ACHN (cell line): ENCODE results near the gene DOCK4.

Experiments
- DNase-seq: peaks from one replicate; pipeline ENCODE4 v3.0.0-alpha.2; 2015
- in situ Hi-C: cut with HindIII; loops from 2 replicates; pipeline ENCODE4 v1.10.0; 2017; ENCODE audit warnings: low sequenced_read_pairs, low pct_ligation_motif_present, low pct_unique_long_range_greater_than_20kb

Gene DOCK4

DNA sequence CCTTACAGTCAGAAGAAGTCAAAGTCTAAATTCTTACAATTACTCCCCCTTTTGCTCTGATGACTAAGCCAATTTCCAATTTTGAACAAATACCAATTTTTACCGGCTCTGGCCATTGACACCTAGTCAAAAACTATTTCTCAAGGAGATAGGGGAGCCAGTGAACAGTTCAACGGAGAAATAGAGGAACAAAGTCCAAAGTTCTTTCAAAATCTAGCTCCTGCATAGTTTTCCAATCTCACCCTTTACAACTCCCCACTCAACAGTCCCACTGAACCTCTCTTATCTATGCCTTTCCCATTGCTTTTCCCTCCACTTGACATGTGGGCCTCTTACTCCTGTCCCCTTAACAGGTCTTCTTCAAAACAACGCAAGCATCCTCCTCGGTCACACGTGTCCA, 192.9 kb downstream of the DOCK4 start:
- DNase-seq = no peak
- in situ Hi-C loops = no loop called here

- DNase-seq = no peak
- in situ Hi-C loops = no loop called here
Measured at GRCh38 chr7:112012242-112012641, 194.0 kb downstream of the DOCK4 start.

DNA sequence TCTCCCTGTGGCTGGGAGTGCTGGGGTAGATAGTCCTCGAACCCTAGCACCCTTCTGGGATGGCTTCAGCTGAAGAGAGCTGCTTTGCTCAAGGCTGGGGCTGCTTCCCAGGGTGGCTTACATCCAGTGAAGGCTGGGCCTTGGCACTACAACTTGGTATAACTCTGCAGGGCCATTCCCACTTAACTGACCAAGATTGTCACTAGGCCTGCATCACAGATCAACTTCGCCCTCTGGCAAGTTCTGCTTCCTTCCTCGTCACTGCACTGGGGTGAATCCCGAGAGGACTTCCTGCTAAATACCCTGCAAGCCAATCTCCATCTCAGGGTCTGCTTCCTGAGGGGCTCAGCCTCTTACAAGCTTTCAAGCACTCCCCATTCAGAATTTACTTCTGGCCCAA, 195.2 kb downstream of the DOCK4 start:
- DNase-seq = no peak

GRCh38 chr7:112010109-112010508, 196.1 kb downstream of the DOCK4 start:
- in situ Hi-C loops = no loop called here
- DNase-seq = no peak

More for the DNA sequence above, 195.2 kb downstream of the DOCK4 start:
- in situ Hi-C loops = no loop called here

DNA sequence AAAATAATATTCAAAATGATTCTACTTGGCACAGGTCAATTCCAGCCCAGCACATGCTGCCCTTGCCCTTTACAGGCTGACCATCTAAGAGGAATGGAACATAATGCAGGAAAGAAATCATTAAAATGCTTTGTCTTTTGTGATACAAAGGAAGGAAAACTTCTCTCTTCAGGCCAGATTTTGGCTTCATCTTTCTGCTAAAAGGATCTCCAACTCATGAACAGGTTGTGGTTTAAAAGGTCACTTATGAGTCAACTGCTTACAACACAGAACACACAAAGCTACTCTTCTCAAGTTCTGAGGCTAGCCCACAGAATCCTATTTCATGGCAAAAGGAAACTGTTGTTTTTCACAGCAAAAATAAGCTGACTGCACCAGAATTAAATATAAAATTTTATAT, 197.1 kb downstream of the DOCK4 start:
- in situ Hi-C loops = no loop called here
- peak; percentile 21 for DNase-seq

DNA sequence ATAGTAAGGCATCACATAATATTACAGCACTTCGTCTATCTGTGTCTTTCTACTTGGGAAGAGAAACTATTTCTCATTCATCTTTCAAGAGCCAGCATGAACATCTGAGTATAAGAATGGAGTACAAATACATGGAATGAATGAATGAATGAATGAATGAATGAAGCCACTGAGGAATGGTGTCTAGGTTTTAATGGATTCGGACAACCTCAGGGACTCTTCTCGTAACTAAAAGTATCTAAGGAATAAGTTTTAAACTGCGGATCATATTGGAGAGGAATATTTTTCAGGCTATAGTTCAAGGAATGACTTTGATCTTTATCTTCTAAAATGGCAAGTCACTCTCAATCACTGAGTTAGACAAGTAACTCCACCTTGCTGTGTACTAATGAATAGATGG, 199.0 kb downstream of the DOCK4 start:
- in situ Hi-C loops = no loop called here
- DNase-seq = no peak

- no peak for DNase-seq
- in situ Hi-C loops = no loop called here
Measured at GRCh38 chr7:112006071-112006470, 200.1 kb downstream of the DOCK4 start.

DNA sequence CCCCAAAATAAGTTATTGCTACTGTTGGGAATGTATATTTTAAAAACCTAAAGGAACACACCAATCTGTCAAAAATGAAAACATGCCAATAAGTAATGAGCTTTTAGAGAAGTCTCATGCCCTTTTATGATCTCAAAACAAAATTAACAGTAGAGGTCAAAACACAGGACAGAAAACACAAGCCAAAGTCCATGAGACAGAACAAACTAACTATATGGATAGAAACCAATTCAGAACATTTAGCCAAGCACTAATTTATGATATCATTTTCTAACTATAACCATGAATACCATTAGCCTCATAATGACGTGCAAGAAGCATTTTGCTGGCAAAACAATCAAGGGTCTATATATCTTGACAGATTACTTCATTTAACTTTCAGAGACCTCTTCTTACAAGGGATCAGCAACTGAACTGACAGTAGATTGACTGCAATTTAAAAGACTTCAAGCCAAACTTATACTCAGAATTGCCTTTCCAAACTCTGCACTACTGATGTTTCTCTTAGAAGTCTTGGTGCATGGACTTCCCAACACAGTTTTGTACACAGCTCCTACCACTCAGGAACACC, 200.9 kb downstream of the DOCK4 start:
- in situ Hi-C loops = no loop called here
- DNase-seq = no peak

- in situ Hi-C loops = no loop called here
- peak; percentile 93 for DNase-seq
Measured at GRCh38 chr7:112001091-112001826, 204.9 kb downstream of the DOCK4 start.

GRCh38 chr7:111998326-111998725, 207.9 kb downstream of the DOCK4 start:
- in situ Hi-C loops = no loop called here

GRCh38 chr7:111997546-111997945, 208.7 kb downstream of the DOCK4 start:
- no peak for DNase-seq
- in situ Hi-C loops = no loop called here

More at GRCh38 chr7:111998326-111998725, 207.9 kb downstream of the DOCK4 start:
- no peak for DNase-seq

- DNase-seq = peak; percentile 11
- in situ Hi-C loops = no loop called here
Measured at GRCh38 chr7:111992601-111993000, 213.6 kb downstream of the DOCK4 start.

- in situ Hi-C loops = no loop called here
- no peak for DNase-seq
Measured at GRCh38 chr7:111990643-111991042, 215.6 kb downstream of the DOCK4 start.

DNA sequence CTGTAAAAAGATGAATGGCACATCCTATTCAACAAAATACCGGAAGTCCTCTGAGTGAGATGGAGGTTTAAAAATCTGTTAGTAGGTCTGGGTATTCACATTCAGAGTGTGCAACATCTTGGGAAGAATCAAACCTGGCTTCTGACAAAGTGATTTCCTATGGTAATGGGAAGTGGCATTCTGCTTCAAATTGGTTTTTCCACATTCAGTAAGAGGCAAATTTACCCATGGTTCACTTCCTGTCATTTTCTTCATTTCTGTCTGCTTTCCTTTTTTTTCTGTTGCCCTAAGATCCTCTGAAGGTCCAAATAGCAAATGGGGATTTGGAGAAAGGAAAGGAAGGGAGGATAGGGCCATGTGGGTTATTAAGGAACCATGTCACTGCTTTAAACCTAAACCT, 218.3 kb downstream of the DOCK4 start:
- no peak for DNase-seq
- in situ Hi-C loops = no loop called here

DNA sequence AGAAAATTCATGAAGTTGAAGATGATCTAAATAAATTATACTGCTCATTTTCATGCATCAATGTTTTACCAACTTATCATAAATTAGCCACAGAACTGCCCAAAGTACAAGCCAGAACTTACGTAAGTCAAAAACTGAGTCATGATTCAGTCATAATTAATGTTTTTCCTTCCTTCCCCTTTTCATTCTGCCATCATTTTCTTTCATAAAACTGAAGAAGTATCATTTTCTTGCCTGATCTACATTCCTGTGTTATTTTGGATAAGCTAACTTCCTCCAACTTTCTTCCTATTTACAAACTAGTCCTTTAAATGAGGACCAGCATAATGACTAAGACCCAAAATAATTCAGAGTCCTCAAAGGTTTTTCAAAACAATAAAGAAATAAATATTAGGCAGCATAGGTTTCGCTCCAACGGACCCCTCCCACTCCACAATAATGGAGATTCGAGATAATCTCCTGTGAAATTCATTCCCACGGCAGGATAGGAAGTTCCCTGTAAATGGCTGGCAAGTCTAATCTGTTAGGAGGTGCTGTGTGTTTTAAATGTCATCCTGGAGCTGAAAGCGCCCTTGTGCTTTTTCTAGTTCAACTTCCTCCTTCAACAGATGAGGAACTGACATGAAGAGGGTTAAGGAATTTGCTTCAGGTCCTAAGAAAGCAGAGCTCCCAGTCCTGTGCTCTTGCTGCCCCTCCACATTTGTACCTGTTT, 218.9 kb downstream of the DOCK4 start:
- no peak for DNase-seq
- in situ Hi-C loops = no loop called here

- DNase-seq = no peak
Measured at GRCh38 chr7:111986601-111987000, 219.6 kb downstream of the DOCK4 start.

GRCh38 chr7:111985798-111986197, 220.4 kb downstream of the DOCK4 start:
- no peak for DNase-seq
- in situ Hi-C loops = no loop called here

More at GRCh38 chr7:111986601-111987000, 219.6 kb downstream of the DOCK4 start:
- in situ Hi-C loops = no loop called here

GRCh38 chr7:111982804-111983203, 223.4 kb downstream of the DOCK4 start:
- in situ Hi-C loops = no loop called here
- DNase-seq = no peak

DNA sequence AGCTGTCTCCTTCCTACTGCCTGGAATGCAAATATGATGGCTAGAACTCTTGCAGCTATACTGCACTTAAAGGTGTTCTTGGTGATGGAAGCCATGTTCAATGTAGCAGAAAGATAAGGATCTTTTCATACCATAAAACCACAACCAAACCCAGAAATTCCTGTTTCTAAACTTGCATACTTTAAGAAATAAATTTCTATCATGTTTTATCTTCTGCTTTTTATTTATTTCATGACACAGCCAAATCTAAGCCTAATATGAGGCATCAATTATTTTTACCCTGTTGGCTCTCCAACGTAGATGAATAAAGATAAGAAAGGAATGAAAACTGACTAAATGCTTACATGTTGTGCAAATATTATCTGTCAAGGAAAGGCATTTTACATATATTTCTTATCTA, 224.1 kb downstream of the DOCK4 start:
- in situ Hi-C loops = no loop called here
- no peak for DNase-seq

DNA sequence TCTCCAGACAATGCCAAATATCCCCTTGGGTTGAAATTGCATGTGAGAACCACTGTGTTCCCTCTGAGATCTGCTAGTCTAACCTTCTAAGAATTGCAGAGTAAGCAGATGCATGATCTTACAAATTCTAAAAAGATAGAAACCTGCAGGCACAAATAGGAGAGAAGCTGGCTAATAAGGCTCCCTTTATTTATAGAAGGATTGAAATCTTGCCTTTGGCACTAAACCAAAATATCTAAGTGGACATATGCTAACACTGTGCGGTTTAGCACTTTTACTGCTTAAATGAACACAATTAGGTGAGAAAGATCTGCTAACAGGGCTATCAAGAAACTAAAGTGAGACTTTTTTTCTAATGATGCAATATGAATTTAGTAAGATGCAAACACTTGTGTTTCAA, 225.5 kb downstream of the DOCK4 start:
- DNase-seq = no peak
- in situ Hi-C loops = no loop called here
